GM12878 (cell line): ENCODE measurements around the gene PLTP. TPM values are rescaled to one million over a fixed set of nuclear protein-coding genes. Genes with fewer than 3 reads are reported as not detected.
A peak's percentile ranks its signal among the peaks of the same experiment; 100 is the strongest.

ENCODE experiments used
- CBX3 ChIP-seq: fragments of 200-600 bp; sonication (generic); IDR thresholded peaks from 2 replicates; pipeline ENCODE4 v1.6.1; 2016; ENCODE audit warnings: low read depth, borderline replicate concordance
- DPF2 ChIP-seq: fragments of 450-650 bp; IDR thresholded peaks from 2 replicates; pipeline ENCODE4 v1.6.1; 2017; ENCODE audit warnings: mild to moderate bottlenecking
- FOXK2 ChIP-seq: fragments of 450-650 bp; IDR thresholded peaks from 2 replicates; pipeline ENCODE4 v1.6.1; 2017; ENCODE audit warnings: mild to moderate bottlenecking, moderate library complexity
- FOXM1 ChIP-seq: IDR thresholded peaks from 2 replicates; pipeline ENCODE4 v1.6.1; 2012; ENCODE audit warnings: low read depth, mild to moderate bottlenecking, inconsistent platforms, low read length, moderate library complexity
- HDGF ChIP-seq: fragments of 450-650 bp; IDR thresholded peaks from 2 replicates; pipeline ENCODE4 v1.6.1; 2016; ENCODE audit warnings: antibody characterized with exemption
- JUND ChIP-seq: IDR thresholded peaks from 2 replicates; pipeline ENCODE4 v1.6.1; 2012; ENCODE audit warnings: low read depth, mild to moderate bottlenecking, low read length, improper control_type of control experiment, moderate library complexity
- NFYB ChIP-seq: IDR thresholded peaks from 2 replicates; pipeline ENCODE4 v1.6.1; 2011; ENCODE audit warnings: low read depth, mild to moderate bottlenecking, low read length, improper control_type of control experiment, moderate library complexity; ENCODE audit not compliant: insufficient read depth
- PKNOX1 ChIP-seq: fragments of 450-650 bp; IDR thresholded peaks from 2 replicates; pipeline ENCODE4 v1.6.1; 2016; ENCODE audit warnings: mild to moderate bottlenecking
- RAD21 ChIP-seq: IDR thresholded peaks from 2 replicates; pipeline ENCODE4 v1.6.1; 2011; ENCODE audit warnings: mild to moderate bottlenecking, low read depth, low read length, moderate library complexity; ENCODE audit not compliant: insufficient read depth
- RAD51 ChIP-seq: fragments of 450-650 bp; IDR thresholded peaks from 2 replicates; pipeline ENCODE4 v1.6.1; 2016; ENCODE audit warnings: moderate library complexity, mild to moderate bottlenecking, inconsistent platforms
- SIN3A ChIP-seq: IDR thresholded peaks from 2 replicates; pipeline ENCODE4 v1.6.1; 2012; ENCODE audit warnings: low read depth, low read length, improper control_type of control experiment
- SMAD1 ChIP-seq: fragments of 450-650 bp; IDR thresholded peaks from 2 replicates; pipeline ENCODE4 v1.6.1; 2018; ENCODE audit warnings: mild to moderate bottlenecking, low read depth; ENCODE audit not compliant: partially characterized antibody
- SRF ChIP-seq, 2 experiments: IDR thresholded peaks; 2 replicates each; pipeline ENCODE4 v1.6.1; 2011; ENCODE audit warnings: low read depth in 2 of 2, low read length in 2 of 2, mild to moderate bottlenecking in 1 of 2, moderate library complexity in 1 of 2
- ZBED1 ChIP-seq: IDR thresholded peaks from 2 replicates; pipeline ENCODE4 v1.6.1; 2016; ENCODE audit warnings: borderline replicate concordance
- ZNF384 ChIP-seq: IDR thresholded peaks from 2 replicates; pipeline ENCODE4 v1.6.1; 2012; ENCODE audit warnings: low read depth, mild to moderate bottlenecking, low read length, improper control_type of control experiment, borderline replicate concordance
- ZNF687 ChIP-seq: fragments of 450-650 bp; IDR thresholded peaks from 2 replicates; pipeline ENCODE4 v1.6.1; 2017; ENCODE audit warnings: mild to moderate bottlenecking, moderate library complexity
- polyA plus RNA-seq, 11 experiments: library from polyadenylated mRNA; depleted of rRNA in 4 of 11; unstranded in 6 of 11; stranded (reverse) in 5 of 11; fragments of >200 nt; fragmentation: Nextera tagmentation in 4 of 11; fragmentation: Illumina TruSeq in 1 of 11; extraction: Ambion mirVana in 4 of 11; extraction: Trizol in 1 of 11; gene quantifications; 1 replicate in 1 of 11; 2 replicates in 10 of 11; pipeline versions ENCODE4 v1.2.1 to v1.2.3, GENCODE V29; 2011 to 2016; ENCODE audit warnings: inconsistent platforms in 2 of 11, missing spikeins in 2 of 11, low read depth in 1 of 11
- total RNA-seq, 4 experiments: library from RNA; depleted of rRNA in 3 of 4; stranded (reverse); fragments of >200 nt in 3 of 4; fragmentation: Illumina TruSeq in 1 of 4; extraction: Trizol in 1 of 4; gene quantifications; 2 replicates each; pipeline versions ENCODE4 v1.2.1 to v1.2.3, GENCODE V29; 2013 to 2021
- TF ChIP-seq, protein P1 (sequence below): IDR thresholded peaks from 2 replicates; pipeline ENCODE4 v1.6.1; 2012; ENCODE audit warnings: mild to moderate bottlenecking, low read depth, low read length
- TF ChIP-seq, protein P2 (sequence below): fragments of 450-650 bp; formaldehyde crosslinking; IDR thresholded peaks from 2 replicates; pipeline ENCODE4 v1.5.0; 2022; ENCODE audit warnings: mild to moderate bottlenecking, missing genetic modification characterization

Gene PLTP
- total and polyA plus RNA-seq, 10 of the 15 experiments (the other 5 are each of a cell fraction or from before 2014, with no cell fraction given): 1.6 to 17.0 (median 7.6) TPM

GRCh38 chr20:45935416-45936046 lies 23.6 kb upstream of the PLTP start (continued):
- TF ChIP-seq PKNOX1 (no peak), ZNF384 (no peak), SMAD1 (peak; percentile 74), SRF (IDR thresholded peaks at IDR 0.05; ENCODE audit: low read depth in 2 of 2, low read length in 2 of 2) (no peak), ZBED1 (no peak), NFYB (no peak), RAD21 (no peak), CBX3 (no peak), FOXK2 (no peak; the same call in 1 of the 2 replicates), JUND (no peak), FOXM1 (no peak), HDGF (no peak), RAD51 (no peak), SIN3A (0 out of 2 replicates have a peak, but pooled peaks have one; percentile 34), ZNF687 (no peak), DPF2 (no peak)
- TF ChIP-seq, protein P1, sequence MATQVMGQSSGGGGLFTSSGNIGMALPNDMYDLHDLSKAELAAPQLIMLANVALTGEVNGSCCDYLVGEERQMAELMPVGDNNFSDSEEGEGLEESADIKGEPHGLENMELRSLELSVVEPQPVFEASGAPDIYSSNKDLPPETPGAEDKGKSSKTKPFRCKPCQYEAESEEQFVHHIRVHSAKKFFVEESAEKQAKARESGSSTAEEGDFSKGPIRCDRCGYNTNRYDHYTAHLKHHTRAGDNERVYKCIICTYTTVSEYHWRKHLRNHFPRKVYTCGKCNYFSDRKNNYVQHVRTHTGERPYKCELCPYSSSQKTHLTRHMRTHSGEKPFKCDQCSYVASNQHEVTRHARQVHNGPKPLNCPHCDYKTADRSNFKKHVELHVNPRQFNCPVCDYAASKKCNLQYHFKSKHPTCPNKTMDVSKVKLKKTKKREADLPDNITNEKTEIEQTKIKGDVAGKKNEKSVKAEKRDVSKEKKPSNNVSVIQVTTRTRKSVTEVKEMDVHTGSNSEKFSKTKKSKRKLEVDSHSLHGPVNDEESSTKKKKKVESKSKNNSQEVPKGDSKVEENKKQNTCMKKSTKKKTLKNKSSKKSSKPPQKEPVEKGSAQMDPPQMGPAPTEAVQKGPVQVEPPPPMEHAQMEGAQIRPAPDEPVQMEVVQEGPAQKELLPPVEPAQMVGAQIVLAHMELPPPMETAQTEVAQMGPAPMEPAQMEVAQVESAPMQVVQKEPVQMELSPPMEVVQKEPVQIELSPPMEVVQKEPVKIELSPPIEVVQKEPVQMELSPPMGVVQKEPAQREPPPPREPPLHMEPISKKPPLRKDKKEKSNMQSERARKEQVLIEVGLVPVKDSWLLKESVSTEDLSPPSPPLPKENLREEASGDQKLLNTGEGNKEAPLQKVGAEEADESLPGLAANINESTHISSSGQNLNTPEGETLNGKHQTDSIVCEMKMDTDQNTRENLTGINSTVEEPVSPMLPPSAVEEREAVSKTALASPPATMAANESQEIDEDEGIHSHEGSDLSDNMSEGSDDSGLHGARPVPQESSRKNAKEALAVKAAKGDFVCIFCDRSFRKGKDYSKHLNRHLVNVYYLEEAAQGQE: no peak
- TF ChIP-seq, protein P2, sequence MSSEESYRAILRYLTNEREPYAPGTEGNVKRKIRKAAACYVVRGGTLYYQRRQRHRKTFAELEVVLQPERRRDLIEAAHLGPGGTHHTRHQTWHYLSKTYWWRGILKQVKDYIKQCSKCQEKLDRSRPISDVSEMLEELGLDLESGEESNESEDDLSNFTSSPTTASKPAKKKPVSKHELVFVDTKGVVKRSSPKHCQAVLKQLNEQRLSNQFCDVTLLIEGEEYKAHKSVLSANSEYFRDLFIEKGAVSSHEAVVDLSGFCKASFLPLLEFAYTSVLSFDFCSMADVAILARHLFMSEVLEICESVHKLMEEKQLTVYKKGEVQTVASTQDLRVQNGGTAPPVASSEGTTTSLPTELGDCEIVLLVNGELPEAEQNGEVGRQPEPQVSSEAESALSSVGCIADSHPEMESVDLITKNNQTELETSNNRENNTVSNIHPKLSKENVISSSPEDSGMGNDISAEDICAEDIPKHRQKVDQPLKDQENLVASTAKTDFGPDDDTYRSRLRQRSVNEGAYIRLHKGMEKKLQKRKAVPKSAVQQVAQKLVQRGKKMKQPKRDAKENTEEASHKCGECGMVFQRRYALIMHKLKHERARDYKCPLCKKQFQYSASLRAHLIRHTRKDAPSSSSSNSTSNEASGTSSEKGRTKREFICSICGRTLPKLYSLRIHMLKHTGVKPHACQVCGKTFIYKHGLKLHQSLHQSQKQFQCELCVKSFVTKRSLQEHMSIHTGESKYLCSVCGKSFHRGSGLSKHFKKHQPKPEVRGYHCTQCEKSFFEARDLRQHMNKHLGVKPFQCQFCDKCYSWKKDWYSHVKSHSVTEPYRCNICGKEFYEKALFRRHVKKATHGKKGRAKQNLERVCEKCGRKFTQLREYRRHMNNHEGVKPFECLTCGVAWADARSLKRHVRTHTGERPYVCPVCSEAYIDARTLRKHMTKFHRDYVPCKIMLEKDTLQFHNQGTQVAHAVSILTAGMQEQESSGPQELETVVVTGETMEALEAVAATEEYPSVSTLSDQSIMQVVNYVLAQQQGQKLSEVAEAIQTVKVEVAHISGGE (CRISPR knock-in tag): no peak
